Measurements from ENCODE around the gene ACVR1B. TPM values are rescaled to one million over a fixed set of nuclear protein-coding genes. Genes with fewer than 3 reads are reported as not detected.

The ACVR1B gene
- total RNA-seq, 1 donor = 10.5 TPM

- H3K4me1 ChIP-seq (ENCODE audit: insufficient read depth, low read length) = no peaks in the 10 kb centered on the region
- no peak overlapping the region for H3K27ac ChIP-seq (ENCODE audit: low read depth, low read length)
- H3K36me3 ChIP-seq (ENCODE audit: insufficient read depth, low read length) = no peaks in the 10 kb centered on the region
- no peak for DNase-seq (ENCODE audit: insufficient read length, low spot score, missing footprints)
- no peak overlapping the region for H3K4me2 ChIP-seq (ENCODE audit: insufficient read depth, low read length)
- peaks cover 7% of the 10 kb centered on the region for H3K9me3 ChIP-seq (ENCODE audit: low read depth, low read length)
- no peaks in the 10 kb centered on the region for H3K79me2 ChIP-seq (ENCODE audit: insufficient read depth, low read length)
- H3K27me3 ChIP-seq (ENCODE audit: insufficient read depth, low read length) = peaks cover 17% of the 10 kb centered on the region
- H3K4me3 ChIP-seq (ENCODE audit: insufficient read depth, low read length) = no peak overlapping the region
- no peaks in the 10 kb centered on the region for H4K20me1 ChIP-seq (ENCODE audit: insufficient read depth, low read length)
- H2AFZ ChIP-seq (ENCODE audit: low read length) = no peak overlapping the region
- no peak for TF ChIP-seq CTCF (IDR thresholded peaks at IDR 0.05; ENCODE audit: extremely low read depth, low read depth, low read length)
Measured at GRCh38 chr12:51944608-51945233, 6.8 kb upstream of the ACVR1B start.

- Histone ChIP-seq H3K4me1 (ENCODE audit: insufficient read depth, low read length) (peaks cover 6% of the 10 kb centered on the region), H3K79me2 (ENCODE audit: insufficient read depth, low read length) (peaks cover 7% of the 10 kb centered on the region), H3K4me2 (ENCODE audit: insufficient read depth, low read length) (no peak overlapping the region), H4K20me1 (ENCODE audit: insufficient read depth, low read length) (no peaks in the 10 kb centered on the region), H3K4me3 (ENCODE audit: insufficient read depth, low read length) (no peak overlapping the region), H3K27me3 (ENCODE audit: insufficient read depth, low read length) (peaks cover 10% of the 10 kb centered on the region), H3K36me3 (ENCODE audit: insufficient read depth, low read length) (no peaks in the 10 kb centered on the region), H3K9me3 (ENCODE audit: low read depth, low read length) (peaks cover 7% of the 10 kb centered on the region), H3K27ac (ENCODE audit: low read depth, low read length) (no peak overlapping the region), H2AFZ (ENCODE audit: low read length) (no peak overlapping the region)
- DNase-seq (ENCODE audit: insufficient read length, low spot score, missing footprints) = no peak
- TF ChIP-seq CTCF (IDR thresholded peaks at IDR 0.05; ENCODE audit: extremely low read depth, low read depth, low read length) = no peak
Measured at GRCh38 chr12:51947246-51947996, 4.1 kb upstream of the ACVR1B start.

- H3K79me2 ChIP-seq (ENCODE audit: insufficient read depth, low read length) = peaks cover 13% of the 10 kb centered on the region
- no peak for DNase-seq (ENCODE audit: insufficient read length, low spot score, missing footprints)
- H4K20me1 ChIP-seq (ENCODE audit: insufficient read depth, low read length) = no peaks in the 10 kb centered on the region
- H3K27ac ChIP-seq (ENCODE audit: low read depth, low read length) = no peak overlapping the region
- H3K27me3 ChIP-seq (ENCODE audit: insufficient read depth, low read length) = peaks cover 10% of the 10 kb centered on the region
- no peak for TF ChIP-seq CTCF (IDR thresholded peaks at IDR 0.05; ENCODE audit: extremely low read depth, low read depth, low read length)
- H3K9me3 ChIP-seq (ENCODE audit: low read depth, low read length) = peaks cover 7% of the 10 kb centered on the region
- no peaks in the 10 kb centered on the region for H3K36me3 ChIP-seq (ENCODE audit: insufficient read depth, low read length)
- H3K4me1 ChIP-seq (ENCODE audit: insufficient read depth, low read length) = peaks cover 10% of the 10 kb centered on the region
- no peak overlapping the region for H3K4me3 ChIP-seq (ENCODE audit: insufficient read depth, low read length)
- no peak overlapping the region for H2AFZ ChIP-seq (ENCODE audit: low read length)
- H3K4me2 ChIP-seq (ENCODE audit: insufficient read depth, low read length) = no peak overlapping the region
Measured at GRCh38 chr12:51948066-51948465, 3.4 kb upstream of the ACVR1B start.

- no peak overlapping the region for H3K27ac ChIP-seq (ENCODE audit: low read depth, low read length)
- no peak for TF ChIP-seq CTCF (IDR thresholded peaks at IDR 0.05; ENCODE audit: extremely low read depth, low read depth, low read length)
- H3K4me3 ChIP-seq (ENCODE audit: insufficient read depth, low read length) = no peak overlapping the region
- peaks cover 7% of the 10 kb centered on the region for H4K20me1 ChIP-seq (ENCODE audit: insufficient read depth, low read length)
- no peaks in the 10 kb centered on the region for H3K36me3 ChIP-seq (ENCODE audit: insufficient read depth, low read length)
- DNase-seq (ENCODE audit: insufficient read length, low spot score, missing footprints) = no peak
- peaks cover 10% of the 10 kb centered on the region for H3K27me3 ChIP-seq (ENCODE audit: insufficient read depth, low read length)
- H2AFZ ChIP-seq (ENCODE audit: low read length) = no peak overlapping the region
- H3K4me1 ChIP-seq (ENCODE audit: insufficient read depth, low read length) = peaks cover 18% of the 10 kb centered on the region
- H3K79me2 ChIP-seq (ENCODE audit: insufficient read depth, low read length) = peaks cover 27% of the 10 kb centered on the region
- peaks cover 1% of the 10 kb centered on the region for H3K9me3 ChIP-seq (ENCODE audit: low read depth, low read length)
- H3K4me2 ChIP-seq (ENCODE audit: insufficient read depth, low read length) = no peak overlapping the region
Measured at GRCh38 chr12:51949342-51950030, 2.0 kb upstream of the ACVR1B start.

Data from osteoblast (primary cell).